Raji (cell line): Measurements from ENCODE around the gene LRRC59.

Experiments used
- POLR2A ChIP-seq: IDR thresholded peaks from 2 replicates; pipeline ENCODE4 v1.6.1; 2011; ENCODE audit warnings: low read depth, low read length, control low read depth; ENCODE audit not compliant: insufficient read depth

LRRC59 gene

GRCh38 chr17:50372222-50372757, 25.0 kb downstream of the LRRC59 start:
- TF ChIP-seq POLR2A = no peak

- no peak for TF ChIP-seq POLR2A
Measured at GRCh38 chr17:50371526-50371925, 25.8 kb downstream of the LRRC59 start.

GRCh38 chr17:50370052-50370451, 27.3 kb downstream of the LRRC59 start:
- no peak for TF ChIP-seq POLR2A

- no peak for TF ChIP-seq POLR2A
Measured at GRCh38 chr17:50367401-50367800, 29.9 kb downstream of the LRRC59 start.

- TF ChIP-seq POLR2A = no peak
Measured at GRCh38 chr17:50365649-50366393, 31.5 kb downstream of the LRRC59 start.

- TF ChIP-seq POLR2A = no peak
Measured at GRCh38 chr17:50365165-50365564, 32.2 kb downstream of the LRRC59 start.

- no peak for TF ChIP-seq POLR2A
Measured at GRCh38 chr17:50364715-50365114, 32.6 kb downstream of the LRRC59 start.

GRCh38 chr17:50364061-50364458, 33.3 kb downstream of the LRRC59 start:
- TF ChIP-seq POLR2A = 0 out of 2 replicates have a peak, but pooled peaks have one; percentile 12

GRCh38 chr17:50363217-50364060, 33.9 kb downstream of the LRRC59 start:
- no peak for TF ChIP-seq POLR2A

GRCh38 chr17:50362661-50363060, 34.7 kb downstream of the LRRC59 start:
- no peak for TF ChIP-seq POLR2A

- no peak for TF ChIP-seq POLR2A
Measured at GRCh38 chr17:50361561-50362480, 35.5 kb downstream of the LRRC59 start.

- no peak for TF ChIP-seq POLR2A
Measured at GRCh38 chr17:50360486-50361115, 36.7 kb downstream of the LRRC59 start.

GRCh38 chr17:50359998-50360461, 37.3 kb downstream of the LRRC59 start:
- no peak for TF ChIP-seq POLR2A

- no peak for TF ChIP-seq POLR2A
Measured at GRCh38 chr17:50359005-50359699, 38.2 kb downstream of the LRRC59 start.
